Uterus (tissue), 2 donors: ENCODE results near the gene S100PBP.

Source experiments
- POLR2A ChIP-seq, 2 donors: fragments of 450-650 bp; IDR thresholded peaks; one replicate each; pipeline ENCODE4 v1.6.1; 2016; ENCODE audit warnings: antibody characterized with exemption in 2 of 2, mild to moderate bottlenecking in 1 of 2, moderate library complexity in 1 of 2
- TF ChIP-seq, protein P1 (sequence below), 4 experiments: fragments of 200-600 bp in 2 of 4; fragments of 450-650 bp in 2 of 4; sonication (generic) in 2 of 4; IDR thresholded peaks; one replicate each; pipeline ENCODE4 v1.5.1; 2016 to 2019; ENCODE audit warnings: antibody characterized with exemption in 4 of 4, mild to moderate bottlenecking in 2 of 4, moderate library complexity in 1 of 4

DNA sequence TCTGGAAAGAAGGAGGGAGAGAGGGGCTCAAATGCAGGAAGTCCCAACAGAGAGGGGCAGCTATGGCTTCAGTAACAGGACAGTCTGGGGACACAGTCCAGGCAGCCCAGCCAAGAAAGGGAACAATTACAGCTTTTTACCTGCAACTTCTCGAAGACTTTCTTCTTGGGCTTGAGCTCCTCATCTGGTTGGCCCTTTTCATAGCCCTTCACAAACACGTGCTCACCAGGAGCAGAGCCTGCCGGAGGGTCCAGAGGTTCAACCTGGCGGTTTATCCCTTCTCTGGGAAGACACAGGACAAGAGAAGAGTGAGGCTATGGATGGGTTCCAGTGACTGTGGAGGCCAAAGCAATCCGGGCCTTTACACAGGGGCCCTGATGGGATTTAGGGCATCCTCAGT is 38.2 kb upstream of the S100PBP start:
- TF ChIP-seq POLR2A (IDR thresholded peaks at IDR 0.05), result no peak
- TF ChIP-seq, protein P1, sequence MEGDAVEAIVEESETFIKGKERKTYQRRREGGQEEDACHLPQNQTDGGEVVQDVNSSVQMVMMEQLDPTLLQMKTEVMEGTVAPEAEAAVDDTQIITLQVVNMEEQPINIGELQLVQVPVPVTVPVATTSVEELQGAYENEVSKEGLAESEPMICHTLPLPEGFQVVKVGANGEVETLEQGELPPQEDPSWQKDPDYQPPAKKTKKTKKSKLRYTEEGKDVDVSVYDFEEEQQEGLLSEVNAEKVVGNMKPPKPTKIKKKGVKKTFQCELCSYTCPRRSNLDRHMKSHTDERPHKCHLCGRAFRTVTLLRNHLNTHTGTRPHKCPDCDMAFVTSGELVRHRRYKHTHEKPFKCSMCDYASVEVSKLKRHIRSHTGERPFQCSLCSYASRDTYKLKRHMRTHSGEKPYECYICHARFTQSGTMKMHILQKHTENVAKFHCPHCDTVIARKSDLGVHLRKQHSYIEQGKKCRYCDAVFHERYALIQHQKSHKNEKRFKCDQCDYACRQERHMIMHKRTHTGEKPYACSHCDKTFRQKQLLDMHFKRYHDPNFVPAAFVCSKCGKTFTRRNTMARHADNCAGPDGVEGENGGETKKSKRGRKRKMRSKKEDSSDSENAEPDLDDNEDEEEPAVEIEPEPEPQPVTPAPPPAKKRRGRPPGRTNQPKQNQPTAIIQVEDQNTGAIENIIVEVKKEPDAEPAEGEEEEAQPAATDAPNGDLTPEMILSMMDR (IDR thresholded peaks at IDR 0.05), result no peak
